SHP77 (cell line): Measurements from ENCODE around the gene RAP2A.
A peak's percentile ranks its signal among the peaks of the same experiment; 100 is the strongest.

Source experiments
- DNase-seq, 2 experiments: peaks; one replicate each; lab custom pipeline; 2025; lab: John Stamatoyannopoulos, UW

The RAP2A gene

DNA sequence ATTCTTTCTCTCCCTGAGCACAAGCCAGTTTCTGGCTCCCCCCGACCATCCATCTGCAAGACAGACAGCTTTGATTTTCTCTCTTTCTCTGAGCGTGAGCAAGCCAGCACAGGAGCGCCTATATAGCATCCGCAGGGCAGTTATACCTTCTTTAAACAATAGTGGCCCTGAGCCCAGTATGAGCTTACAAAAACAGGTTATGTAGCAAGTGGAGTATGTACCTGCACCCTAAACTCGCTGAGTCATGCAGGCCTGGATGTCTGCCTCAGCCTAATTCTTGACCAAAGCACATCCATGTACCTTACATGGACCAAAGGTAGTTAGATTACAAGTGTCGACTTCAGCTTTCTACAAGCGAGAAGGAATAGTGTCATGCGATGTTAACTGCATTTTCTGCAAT, 61.7 kb downstream of the RAP2A start:
- no peak for DNase-seq

DNA sequence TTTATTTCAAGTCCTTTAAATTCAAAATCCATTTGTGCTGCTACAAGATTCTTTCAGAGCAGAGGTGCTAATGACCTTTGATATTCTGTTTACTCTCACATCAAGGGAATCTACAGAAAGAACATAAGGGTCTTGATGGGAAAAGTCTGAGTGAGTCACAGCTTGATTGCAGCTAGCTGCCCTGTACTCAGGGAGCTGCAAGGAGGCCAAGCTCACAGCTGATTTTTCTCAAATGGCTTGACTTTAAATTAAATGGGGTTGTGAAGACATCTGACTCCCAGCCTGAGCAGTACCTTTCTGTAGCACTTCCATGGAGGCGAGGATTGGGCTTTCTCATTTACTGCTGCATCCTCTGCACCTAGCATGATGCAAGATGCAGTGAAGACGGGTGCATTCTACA, 62.5 kb downstream of the RAP2A start:
- DNase-seq = no peak

DNA sequence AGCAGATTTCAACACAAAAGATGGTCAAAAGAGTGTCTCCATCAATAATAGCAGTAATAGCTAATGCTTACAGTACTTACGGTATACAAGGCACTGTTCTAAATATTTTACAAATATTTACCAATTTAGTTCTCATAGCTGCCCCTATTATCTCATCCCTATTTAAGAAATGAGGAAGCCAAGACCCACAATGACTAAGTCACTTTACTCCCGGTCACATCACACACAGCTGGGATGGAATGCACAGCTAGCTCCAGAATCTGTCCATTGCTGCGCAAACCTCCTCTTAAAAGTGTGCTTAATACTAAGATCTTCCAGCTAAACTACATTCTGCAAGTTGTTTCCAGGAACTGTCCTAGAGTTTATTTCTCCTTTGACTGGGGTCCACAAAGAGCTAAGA, 63.4 kb downstream of the RAP2A start:
- no peak for DNase-seq

DNA sequence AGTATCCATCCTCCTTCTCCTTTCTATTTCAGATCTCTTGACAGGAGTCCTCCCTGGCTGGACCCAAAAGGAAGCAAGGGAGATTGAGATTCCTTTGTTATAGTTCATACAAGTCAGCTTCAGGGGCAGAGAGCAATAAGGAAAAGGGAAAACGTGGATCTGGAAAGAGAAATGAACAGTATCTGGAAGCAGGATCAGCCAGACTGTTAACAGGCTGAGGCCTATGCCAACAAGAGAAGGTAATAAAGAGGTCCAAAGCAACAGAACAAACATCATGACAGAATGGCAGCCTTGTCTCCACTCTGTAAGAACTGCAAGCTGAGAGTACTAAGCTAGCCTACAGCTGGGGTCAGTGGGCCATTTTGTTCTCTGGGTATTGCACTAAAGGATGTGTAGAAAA, 64.5 kb downstream of the RAP2A start:
- DNase-seq = no peak

DNA sequence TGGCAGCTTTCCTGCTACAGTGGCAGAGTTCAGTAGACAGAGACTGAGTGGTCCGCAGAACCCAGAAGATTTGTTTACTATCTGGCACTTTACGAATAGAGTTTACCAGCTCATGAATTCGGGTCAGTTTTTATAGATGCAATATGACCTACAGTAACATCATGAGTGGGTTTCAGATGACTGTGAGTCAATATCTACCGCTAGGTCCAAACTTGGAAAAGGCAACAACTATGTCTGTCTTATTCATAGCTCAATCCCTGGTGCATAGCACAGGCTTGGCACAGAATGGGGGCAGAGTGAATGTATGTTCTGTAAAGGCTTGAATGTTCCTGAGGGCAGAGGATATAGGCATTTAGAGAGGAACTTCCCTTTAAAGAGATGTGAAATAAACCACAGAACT, 65.2 kb downstream of the RAP2A start:
- no peak for DNase-seq

DNA sequence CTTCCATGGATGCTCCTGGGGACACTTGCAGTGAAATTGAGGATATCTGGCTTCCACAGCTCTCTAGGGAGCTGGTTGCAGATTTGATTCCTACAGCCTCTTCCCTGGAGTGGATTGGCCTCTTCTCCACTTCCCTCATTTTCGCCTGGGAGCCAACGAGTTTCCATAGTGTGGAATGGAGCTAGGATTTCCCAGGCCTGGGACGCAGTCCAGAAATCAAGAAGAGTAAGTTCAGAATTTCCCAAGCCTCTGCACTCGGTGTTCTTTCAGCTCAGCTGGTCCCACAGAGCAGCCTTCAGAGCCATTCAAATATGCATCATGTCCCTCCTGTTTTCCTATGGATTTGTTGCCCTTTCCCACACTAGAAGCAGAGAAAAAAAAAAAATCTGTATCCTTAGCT, 68.2 kb downstream of the RAP2A start:
- no peak for DNase-seq

DNA sequence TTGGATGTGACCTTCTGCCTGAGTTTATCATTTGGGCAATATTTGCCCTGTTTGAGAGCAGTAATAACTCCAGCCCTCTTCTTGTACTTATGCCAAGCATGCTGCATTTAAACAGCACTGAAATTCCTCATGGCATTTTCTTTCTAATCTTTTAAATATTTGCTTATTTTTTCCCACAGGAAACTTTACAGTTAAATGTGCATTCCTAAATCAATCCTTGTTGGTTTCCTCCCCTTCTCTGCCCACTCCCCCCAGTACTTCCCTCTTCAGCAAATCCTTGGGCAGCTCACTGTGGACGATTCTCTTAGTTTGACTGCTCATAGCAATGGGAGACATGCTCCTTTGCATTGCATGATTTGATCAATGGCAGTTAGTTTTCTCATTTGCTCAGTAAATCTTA, 68.7 kb downstream of the RAP2A start:
- no peak for DNase-seq

DNA sequence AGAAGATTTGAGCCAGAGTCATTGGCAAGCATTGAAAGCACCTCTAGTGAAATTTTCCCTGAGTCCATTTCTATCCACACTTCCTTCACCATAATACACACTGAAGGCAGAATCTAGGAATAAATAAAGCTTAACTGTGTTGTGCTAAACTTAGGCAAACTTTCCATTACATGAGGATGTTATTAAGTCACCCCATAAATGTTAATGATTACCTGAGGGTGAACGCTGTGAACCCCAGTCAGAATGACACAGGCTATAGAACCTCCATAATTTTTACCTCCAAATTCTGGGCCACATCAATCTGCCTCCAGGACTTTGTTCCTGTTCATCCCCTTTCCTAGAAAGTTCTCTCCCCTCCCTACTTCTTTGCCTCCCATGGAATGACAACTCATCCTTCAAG, 71.0 kb downstream of the RAP2A start:
- no peak for DNase-seq

DNA sequence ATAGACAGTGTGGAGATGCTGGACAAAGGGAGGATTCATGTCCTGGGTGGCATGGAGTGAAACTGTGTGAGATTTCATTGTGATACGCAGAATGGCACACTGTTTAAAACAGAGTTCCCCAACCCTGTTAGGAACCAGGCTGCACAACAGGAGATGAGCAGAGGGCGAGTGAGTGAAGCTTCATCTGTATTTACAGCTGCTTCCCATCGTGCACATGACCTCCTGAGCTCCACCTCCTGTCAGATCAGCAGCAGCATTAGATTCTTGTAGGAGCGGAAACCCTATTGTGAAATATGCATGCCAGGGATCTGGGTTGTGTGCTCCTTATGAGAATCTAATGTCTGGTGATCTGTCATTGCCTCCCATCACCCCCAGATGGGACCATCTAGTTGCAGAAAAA, 72.5 kb downstream of the RAP2A start:
- DNase-seq = peak; percentile 68 to 83

DNA sequence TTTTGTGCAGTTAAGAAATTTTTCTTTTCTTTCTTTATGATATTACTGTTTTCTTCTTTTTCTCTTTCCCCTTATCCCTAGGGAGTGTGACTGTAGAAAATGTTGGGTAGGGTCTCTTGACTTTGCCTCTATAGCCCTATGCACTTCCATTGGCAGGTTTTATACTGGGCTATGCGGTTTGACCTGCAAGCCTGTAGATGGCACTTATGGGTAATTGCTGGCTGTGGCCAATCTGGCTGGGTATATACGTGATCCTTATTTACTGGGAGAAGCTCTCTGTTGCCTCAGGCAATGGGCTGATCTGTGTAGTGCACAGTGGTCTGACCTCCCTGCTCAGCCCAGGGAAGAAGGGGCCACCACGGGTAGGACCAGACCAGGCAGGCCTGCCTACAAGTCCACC, 78.8 kb downstream of the RAP2A start:
- no peak for DNase-seq

DNA sequence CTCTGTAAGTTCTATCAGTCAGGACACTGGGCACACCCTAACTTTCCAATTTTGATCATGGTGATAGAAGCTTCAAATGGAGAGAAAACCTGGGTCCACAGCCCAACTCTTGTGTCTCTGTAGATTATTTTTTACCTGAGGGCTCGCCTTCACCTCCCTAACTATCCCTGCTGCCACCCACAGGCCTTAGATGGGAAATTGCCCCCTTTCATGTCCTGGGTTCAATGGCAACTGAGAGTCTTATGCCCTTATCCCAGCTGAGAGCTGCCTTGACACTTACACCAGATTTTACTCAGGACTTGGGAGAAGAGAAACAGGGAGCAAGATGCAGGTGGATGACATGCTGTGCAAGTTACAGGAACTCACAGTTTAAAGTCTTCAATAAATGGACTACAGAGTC, 81.7 kb downstream of the RAP2A start:
- DNase-seq = no peak

DNA sequence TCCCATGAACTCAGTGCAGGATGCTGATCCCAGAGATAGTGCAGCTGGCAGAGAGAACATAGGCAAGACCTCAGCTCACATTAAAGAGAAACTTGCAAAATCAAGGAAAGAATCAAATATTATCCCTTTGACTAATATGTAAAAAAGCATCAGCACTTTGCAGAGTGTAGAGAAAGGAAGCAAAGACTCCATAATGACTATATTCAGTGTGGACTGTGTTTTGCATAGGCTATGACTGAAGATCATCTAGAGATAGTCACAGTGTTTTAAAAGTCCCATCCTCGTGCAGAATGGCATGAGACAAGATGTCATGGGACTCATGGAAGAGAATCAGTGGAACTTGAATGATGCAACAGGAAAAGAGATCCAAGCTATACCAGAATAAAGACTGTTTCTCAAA, 84.0 kb downstream of the RAP2A start:
- DNase-seq = no peak
